ENCODE results near the gene LRIT3. TPM values are rescaled to one million over a fixed set of nuclear protein-coding genes. Genes with fewer than 3 reads are reported as not detected.

The LRIT3 gene
- total RNA-seq, 1 experiment from 2014 or later, result not detected

GRCh38 chr4:109921384-109921808 is 73.5 kb downstream of the LRIT3 start:
- Histone ChIP-seq H3K9me3 (no peaks in the 10 kb centered on the region), H3K36me3 (no peaks in the 10 kb centered on the region), H3K27me3 (no peaks in the 10 kb centered on the region), H3K4me3 (no peak overlapping the region)
- DNase-seq, result peak; percentile 22

Other genes starting within 250 kb of the LRIT3 start
- 16.1 and 22.7 TPM in 2 replicates for gene CASP6, start 144.7 kb upstream of the LRIT3 start, total RNA-seq (2014; rRNA removed; shearing (Covaris generic); ENCODE audit: low replicate concordance)
- 10.9 and 11.0 TPM in 2 replicates for gene PLA2G12A, start 118.0 kb upstream of the LRIT3 start, total RNA-seq (2014; rRNA removed; shearing (Covaris generic); ENCODE audit: low replicate concordance)
- gene CFI, start 46.1 kb upstream of the LRIT3 start, total RNA-seq (2014; rRNA removed; shearing (Covaris generic); ENCODE audit: low replicate concordance), result not detected in 2 replicates
- 4.1 and 15.2 TPM in 2 replicates for gene GAR1, start 32.3 kb upstream of the LRIT3 start, total RNA-seq (2014; rRNA removed; shearing (Covaris generic); ENCODE audit: low replicate concordance)
- gene RRH, start 20.1 kb upstream of the LRIT3 start, total RNA-seq (2014; rRNA removed; shearing (Covaris generic); ENCODE audit: low replicate concordance), result not detected in 2 replicates
- gene EGF, start 64.8 kb downstream of the LRIT3 start, total RNA-seq (2014; rRNA removed; shearing (Covaris generic); ENCODE audit: low replicate concordance), result 0.20 and 0.63 TPM in 2 replicates

Data from MG63 (cell line).